ENCODE measurements around the gene GOT1. TPM values are rescaled to one million over a fixed set of nuclear protein-coding genes. Genes with fewer than 3 reads are reported as not detected.

Gene GOT1
- total RNA-seq, 1 experiment from 2014 or later = 65.7 TPM

- Histone ChIP-seq H3K27ac (ENCODE audit: low read depth, low read length, poor library complexity, severe bottlenecking) (no peak overlapping the region), H3K4me3 (ENCODE audit: low read depth, low read length, poor library complexity, severe bottlenecking) (no peak overlapping the region), H3K4me1 (ENCODE audit: insufficient read depth, low read length, poor library complexity, severe bottlenecking) (no peaks in the 10 kb centered on the region), H3K27me3 (replicated peaks; ENCODE audit: insufficient read depth, low read depth, low read length, poor library complexity) (peaks cover 20% of the 10 kb centered on the region), H3K36me3 (ENCODE audit: insufficient read depth, low read length, poor library complexity, severe bottlenecking) (no peaks in the 10 kb centered on the region), H3K9me3 (ENCODE audit: low read depth, low read length, poor library complexity, severe bottlenecking) (no peaks in the 10 kb centered on the region)
- CTCF ChIA-PET = no interaction called here
- BruUV-seq (replicated peaks) = no TSS peak
- intact Hi-C loops (cut with micrococcal nuclease; ENCODE audit: unreplicated experiment) = loop anchor here (10.0 kb wide), 1 partner anchor 902 kb away; no protein-coding TSS in a partner anchor
- TF ChIP-seq EZH2 (IDR thresholded peaks at IDR 0.05; ENCODE audit: borderline replicate concordance, low read depth, low read length, poor library complexity, severe bottlenecking) = no peak
- no peak for TF ChIP-seq CTCF (conservative IDR thresholded peaks at IDR 0.05; ENCODE audit: low read depth, low read length)
- POLR2A ChIA-PET (ENCODE audit: low non-redundant PET) = no interaction called here
- DNase-seq (ENCODE audit: low spot score) = no peak
Observed at GRCh38 chr10:99366666-99367065, 63.8 kb downstream of the GOT1 start.

GRCh38 chr10:99365736-99366135 lies 64.7 kb downstream of the GOT1 start:
- no peak overlapping the region for H3K4me3 ChIP-seq (ENCODE audit: low read depth, low read length, poor library complexity, severe bottlenecking)
- H3K9me3 ChIP-seq (ENCODE audit: low read depth, low read length, poor library complexity, severe bottlenecking) = no peaks in the 10 kb centered on the region
- H3K27me3 ChIP-seq (replicated peaks; ENCODE audit: insufficient read depth, low read depth, low read length, poor library complexity) = peaks cover 20% of the 10 kb centered on the region
- no peak for DNase-seq (ENCODE audit: low spot score)
- no peak for TF ChIP-seq CTCF (conservative IDR thresholded peaks at IDR 0.05; ENCODE audit: low read depth, low read length)
- TF ChIP-seq EZH2 (IDR thresholded peaks at IDR 0.05; ENCODE audit: borderline replicate concordance, low read depth, low read length, poor library complexity, severe bottlenecking) = no peak
- H3K4me1 ChIP-seq (ENCODE audit: insufficient read depth, low read length, poor library complexity, severe bottlenecking) = no peaks in the 10 kb centered on the region
- no TSS peak for BruUV-seq (replicated peaks)
- H3K36me3 ChIP-seq (ENCODE audit: insufficient read depth, low read length, poor library complexity, severe bottlenecking) = no peaks in the 10 kb centered on the region
- CTCF ChIA-PET = no interaction called here
- POLR2A ChIA-PET (ENCODE audit: low non-redundant PET) = no interaction called here
- H3K27ac ChIP-seq (ENCODE audit: low read depth, low read length, poor library complexity, severe bottlenecking) = no peak overlapping the region
- intact Hi-C loops (cut with micrococcal nuclease; ENCODE audit: unreplicated experiment) = loop anchor here (10.0 kb wide), 1 partner anchor 901 kb away; no protein-coding TSS in a partner anchor

- no peaks in the 10 kb centered on the region for H3K4me1 ChIP-seq (ENCODE audit: insufficient read depth, low read length, poor library complexity, severe bottlenecking)
- H3K36me3 ChIP-seq (ENCODE audit: insufficient read depth, low read length, poor library complexity, severe bottlenecking) = no peaks in the 10 kb centered on the region
- TF ChIP-seq EZH2 (IDR thresholded peaks at IDR 0.05; ENCODE audit: borderline replicate concordance, low read depth, low read length, poor library complexity, severe bottlenecking) = no peak
- no peak for TF ChIP-seq CTCF (conservative IDR thresholded peaks at IDR 0.05; ENCODE audit: low read depth, low read length)
- intact Hi-C loops (cut with micrococcal nuclease; ENCODE audit: unreplicated experiment) = loop anchor here (10.0 kb wide), 1 partner anchor 901 kb away; no protein-coding TSS in a partner anchor
- H3K4me3 ChIP-seq (ENCODE audit: low read depth, low read length, poor library complexity, severe bottlenecking) = no peak overlapping the region
- no peak for DNase-seq (ENCODE audit: low spot score)
- CTCF ChIA-PET = no interaction called here
- BruUV-seq (replicated peaks) = no TSS peak
- no peak overlapping the region for H3K27ac ChIP-seq (ENCODE audit: low read depth, low read length, poor library complexity, severe bottlenecking)
- POLR2A ChIA-PET (ENCODE audit: low non-redundant PET) = no interaction called here
- H3K9me3 ChIP-seq (ENCODE audit: low read depth, low read length, poor library complexity, severe bottlenecking) = no peaks in the 10 kb centered on the region
- H3K27me3 ChIP-seq (replicated peaks; ENCODE audit: insufficient read depth, low read depth, low read length, poor library complexity) = peaks cover 20% of the 10 kb centered on the region
Observed at GRCh38 chr10:99365311-99365710, 65.1 kb downstream of the GOT1 start.

Measured in A673 (cell line).